OCI-LY3 (cell line): ENCODE data around the gene IL1B.
"Not testable (repeated sequence)": the region's sequence is repeated elsewhere in the genome, so short reads cannot be mapped to it uniquely, and the experiment has no call there.

Source experiments
- EZH2phosphoT487 ChIP-seq: fragments of 200-600 bp; shearing (Covaris generic); IDR thresholded peaks from 2 replicates; pipeline ENCODE4 v1.6.1; 2018; ENCODE audit warnings: antibody characterized with exemption, mixed run types, low read depth
- TF ChIP-seq, protein P1 (sequence below): fragments of 200-600, 300-600 bp; sonication (generic); IDR thresholded peaks from 2 replicates; pipeline ENCODE4 v1.5.1; 2014; ENCODE audit warnings: antibody characterized with exemption, low read length, low read depth

DNA sequence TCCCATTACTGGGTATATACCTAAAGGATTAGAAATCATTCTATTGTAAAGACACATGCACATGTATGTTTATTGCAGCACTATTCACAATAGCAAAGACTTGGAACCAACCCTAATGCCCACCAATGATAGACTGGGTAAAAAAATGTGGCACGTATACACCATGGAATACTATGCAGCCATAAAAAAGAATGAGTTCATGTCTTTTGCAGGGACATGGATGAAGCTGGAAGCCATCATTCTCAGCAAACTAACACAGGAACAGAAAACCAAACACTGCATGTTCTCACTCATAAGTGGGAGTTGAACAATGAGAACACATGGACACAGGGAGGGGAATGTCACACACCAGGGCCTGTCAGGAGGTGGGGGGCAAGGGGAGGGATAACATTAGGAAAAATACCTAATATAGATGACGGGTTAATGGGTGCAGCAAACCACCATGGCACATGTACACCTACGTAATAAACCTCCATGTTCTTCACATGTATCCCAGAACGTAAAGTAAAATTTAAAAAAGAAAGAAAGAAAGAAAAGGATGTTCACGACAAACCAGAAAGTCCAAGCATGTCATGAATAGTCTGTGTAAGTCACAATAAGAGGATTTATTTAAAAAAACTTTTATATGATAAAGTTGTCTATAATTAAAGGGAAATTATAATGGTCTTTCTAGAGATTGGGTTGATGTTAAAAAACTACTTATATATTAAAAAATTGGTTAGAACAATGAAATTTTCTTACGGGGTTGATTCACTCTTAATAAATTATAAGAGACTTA, 23.0 kb upstream of the IL1B start:
- TF ChIP-seq EZH2phosphoT487, result not testable (repeated sequence)
- TF ChIP-seq, protein P1, sequence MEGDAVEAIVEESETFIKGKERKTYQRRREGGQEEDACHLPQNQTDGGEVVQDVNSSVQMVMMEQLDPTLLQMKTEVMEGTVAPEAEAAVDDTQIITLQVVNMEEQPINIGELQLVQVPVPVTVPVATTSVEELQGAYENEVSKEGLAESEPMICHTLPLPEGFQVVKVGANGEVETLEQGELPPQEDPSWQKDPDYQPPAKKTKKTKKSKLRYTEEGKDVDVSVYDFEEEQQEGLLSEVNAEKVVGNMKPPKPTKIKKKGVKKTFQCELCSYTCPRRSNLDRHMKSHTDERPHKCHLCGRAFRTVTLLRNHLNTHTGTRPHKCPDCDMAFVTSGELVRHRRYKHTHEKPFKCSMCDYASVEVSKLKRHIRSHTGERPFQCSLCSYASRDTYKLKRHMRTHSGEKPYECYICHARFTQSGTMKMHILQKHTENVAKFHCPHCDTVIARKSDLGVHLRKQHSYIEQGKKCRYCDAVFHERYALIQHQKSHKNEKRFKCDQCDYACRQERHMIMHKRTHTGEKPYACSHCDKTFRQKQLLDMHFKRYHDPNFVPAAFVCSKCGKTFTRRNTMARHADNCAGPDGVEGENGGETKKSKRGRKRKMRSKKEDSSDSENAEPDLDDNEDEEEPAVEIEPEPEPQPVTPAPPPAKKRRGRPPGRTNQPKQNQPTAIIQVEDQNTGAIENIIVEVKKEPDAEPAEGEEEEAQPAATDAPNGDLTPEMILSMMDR, result not testable (repeated sequence)
